Parathyroid adenoma (tissue), 2 donors: ENCODE results near the gene ASIC5.
A peak's percentile ranks its signal among the peaks of the same experiment; 100 is the strongest.

ENCODE experiments used
- H2AFZ ChIP-seq: fragments of 300-600 bp; sonication (generic); one replicate; pipeline ENCODE4 v1.7.0; 2017; ENCODE audit warnings: antibody characterized with exemption, mild to moderate bottlenecking
- H3K27ac ChIP-seq: fragments of 300-600 bp; sonication (generic); one replicate; pipeline ENCODE4 v1.7.0; 2017
- H3K27me3 ChIP-seq: fragments of 300-600 bp; sonication (generic); one replicate; pipeline ENCODE4 v1.7.0; 2017; ENCODE audit warnings: low read length; ENCODE audit not compliant: control insufficient read depth, insufficient read depth
- H3K36me3 ChIP-seq: fragments of 300-600 bp; sonication (generic); one replicate; pipeline ENCODE4 v1.7.0; 2017; ENCODE audit warnings: low read length; ENCODE audit not compliant: control insufficient read depth, insufficient read depth
- H3K4me1 ChIP-seq: fragments of 300-600 bp; sonication (generic); one replicate; pipeline ENCODE4 v1.7.0; 2017; ENCODE audit warnings: control low read depth
- H3K4me2 ChIP-seq: fragments of 300-600 bp; sonication (generic); one replicate; pipeline ENCODE4 v1.7.0; 2017; ENCODE audit warnings: low read length
- H3K4me3 ChIP-seq: fragments of 300-600 bp; sonication (generic); one replicate; pipeline ENCODE4 v1.7.0; 2017; ENCODE audit warnings: low read depth, low read length
- H3K79me2 ChIP-seq: fragments of 300-600 bp; sonication (generic); one replicate; pipeline ENCODE4 v1.7.0; 2017; ENCODE audit warnings: control low read depth
- H3K9ac ChIP-seq: fragments of 300-600 bp; sonication (generic); one replicate; pipeline ENCODE4 v1.7.0; 2017; ENCODE audit warnings: mild to moderate bottlenecking
- H3K9me3 ChIP-seq: fragments of 300-600 bp; sonication (generic); one replicate; pipeline ENCODE4 v1.7.0; 2017; ENCODE audit warnings: low read length; ENCODE audit not compliant: control insufficient read depth
- TF ChIP-seq, protein P1 (sequence below): fragments of 300-600 bp; sonication (generic); IDR thresholded peaks from one replicate; pipeline ENCODE4 v1.7.0; 2017; ENCODE audit warnings: antibody characterized with exemption, mild to moderate bottlenecking
- donor health status: primary hyperparathyroidism.

Gene ASIC5

GRCh38 chr4:155818639-155819038 lies 47.4 kb downstream of the ASIC5 start:
- Histone ChIP-seq H3K27me3 (no peaks in the 10 kb centered on the region), H3K27ac (no peak overlapping the region), H3K4me1 (no peaks in the 10 kb centered on the region)

GRCh38 chr4:155811083-155811482 lies 55.0 kb downstream of the ASIC5 start:
- TF ChIP-seq, protein P1, sequence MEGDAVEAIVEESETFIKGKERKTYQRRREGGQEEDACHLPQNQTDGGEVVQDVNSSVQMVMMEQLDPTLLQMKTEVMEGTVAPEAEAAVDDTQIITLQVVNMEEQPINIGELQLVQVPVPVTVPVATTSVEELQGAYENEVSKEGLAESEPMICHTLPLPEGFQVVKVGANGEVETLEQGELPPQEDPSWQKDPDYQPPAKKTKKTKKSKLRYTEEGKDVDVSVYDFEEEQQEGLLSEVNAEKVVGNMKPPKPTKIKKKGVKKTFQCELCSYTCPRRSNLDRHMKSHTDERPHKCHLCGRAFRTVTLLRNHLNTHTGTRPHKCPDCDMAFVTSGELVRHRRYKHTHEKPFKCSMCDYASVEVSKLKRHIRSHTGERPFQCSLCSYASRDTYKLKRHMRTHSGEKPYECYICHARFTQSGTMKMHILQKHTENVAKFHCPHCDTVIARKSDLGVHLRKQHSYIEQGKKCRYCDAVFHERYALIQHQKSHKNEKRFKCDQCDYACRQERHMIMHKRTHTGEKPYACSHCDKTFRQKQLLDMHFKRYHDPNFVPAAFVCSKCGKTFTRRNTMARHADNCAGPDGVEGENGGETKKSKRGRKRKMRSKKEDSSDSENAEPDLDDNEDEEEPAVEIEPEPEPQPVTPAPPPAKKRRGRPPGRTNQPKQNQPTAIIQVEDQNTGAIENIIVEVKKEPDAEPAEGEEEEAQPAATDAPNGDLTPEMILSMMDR: no peak

More at GRCh38 chr4:155818639-155819038, 47.4 kb downstream of the ASIC5 start:
- Histone ChIP-seq H3K36me3 (no peaks in the 10 kb centered on the region), H3K9ac (no peak overlapping the region), H3K79me2 (no peaks in the 10 kb centered on the region), H3K9me3 (no peaks in the 10 kb centered on the region), H3K4me2 (no peak overlapping the region), H2AFZ (no peak overlapping the region), H3K4me3 (no peak overlapping the region)
- TF ChIP-seq, protein P1: no peak

DNA sequence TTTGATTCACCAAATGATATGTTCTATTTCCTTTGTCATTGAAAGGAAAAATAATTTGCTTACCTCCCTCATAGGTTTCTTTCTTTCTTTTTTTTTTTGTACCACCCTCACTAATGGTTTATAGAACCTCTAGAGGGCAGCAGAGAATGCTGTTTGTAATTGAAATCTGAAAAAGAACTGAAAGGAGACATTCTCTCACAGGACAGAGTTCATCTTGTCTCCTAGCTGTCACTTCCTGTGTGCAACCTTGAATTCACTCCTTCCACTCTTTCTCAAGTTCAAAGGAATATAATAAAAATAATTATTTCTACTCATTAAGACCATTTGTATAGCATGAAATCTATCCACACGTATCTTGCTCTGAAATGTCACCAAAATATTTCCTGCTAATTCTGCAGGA lies 56.2 kb downstream of the ASIC5 start:
- Histone ChIP-seq H3K27me3 (no peaks in the 10 kb centered on the region), H2AFZ (peak overlapping the region; percentile 39), H3K4me2 (no peak overlapping the region), H3K9me3 (no peaks in the 10 kb centered on the region), H3K27ac (no peak overlapping the region), H3K9ac (no peak overlapping the region), H3K4me3 (no peak overlapping the region), H3K4me1 (no peaks in the 10 kb centered on the region), H3K79me2 (no peaks in the 10 kb centered on the region), H3K36me3 (no peaks in the 10 kb centered on the region)
- TF ChIP-seq, protein P1: peak; percentile 58

More at GRCh38 chr4:155811083-155811482, 55.0 kb downstream of the ASIC5 start:
- Histone ChIP-seq H3K4me2 (no peak overlapping the region), H3K79me2 (no peaks in the 10 kb centered on the region), H2AFZ (no peak overlapping the region), H3K9ac (no peak overlapping the region), H3K27me3 (no peaks in the 10 kb centered on the region), H3K4me1 (no peaks in the 10 kb centered on the region), H3K27ac (no peak overlapping the region), H3K36me3 (no peaks in the 10 kb centered on the region), H3K9me3 (no peaks in the 10 kb centered on the region), H3K4me3 (no peak overlapping the region)

- Histone ChIP-seq H3K79me2 (no peaks in the 10 kb centered on the region), H3K27me3 (no peaks in the 10 kb centered on the region), H3K4me3 (no peak overlapping the region), H3K4me2 (no peak overlapping the region), H3K4me1 (no peaks in the 10 kb centered on the region), H3K9me3 (no peaks in the 10 kb centered on the region), H2AFZ (no peak overlapping the region), H3K27ac (no peak overlapping the region), H3K36me3 (no peaks in the 10 kb centered on the region), H3K9ac (no peak overlapping the region)
- TF ChIP-seq, protein P1: no peak
Observed at GRCh38 chr4:155807021-155807420, 59.1 kb downstream of the ASIC5 start.

GRCh38 chr4:155805016-155805415 lies 61.1 kb downstream of the ASIC5 start:
- no peak overlapping the region for H2AFZ ChIP-seq
- H3K9ac ChIP-seq: no peak overlapping the region
- no peak overlapping the region for H3K4me3 ChIP-seq
- no peak overlapping the region for H3K27ac ChIP-seq
- H3K9me3 ChIP-seq: no peaks in the 10 kb centered on the region
- no peaks in the 10 kb centered on the region for H3K79me2 ChIP-seq
- TF ChIP-seq, protein P1: no peak
- no peaks in the 10 kb centered on the region for H3K36me3 ChIP-seq
- H3K4me1 ChIP-seq: no peaks in the 10 kb centered on the region
- no peaks in the 10 kb centered on the region for H3K27me3 ChIP-seq
- H3K4me2 ChIP-seq: no peak overlapping the region
